Measurements from ENCODE around the gene PRR35. TPM values are rescaled to one million over a fixed set of nuclear protein-coding genes. Genes with fewer than 3 reads are reported as not detected.

PRR35 gene
- total RNA-seq, 4 donors from 2014 or later = not detected

DNA sequence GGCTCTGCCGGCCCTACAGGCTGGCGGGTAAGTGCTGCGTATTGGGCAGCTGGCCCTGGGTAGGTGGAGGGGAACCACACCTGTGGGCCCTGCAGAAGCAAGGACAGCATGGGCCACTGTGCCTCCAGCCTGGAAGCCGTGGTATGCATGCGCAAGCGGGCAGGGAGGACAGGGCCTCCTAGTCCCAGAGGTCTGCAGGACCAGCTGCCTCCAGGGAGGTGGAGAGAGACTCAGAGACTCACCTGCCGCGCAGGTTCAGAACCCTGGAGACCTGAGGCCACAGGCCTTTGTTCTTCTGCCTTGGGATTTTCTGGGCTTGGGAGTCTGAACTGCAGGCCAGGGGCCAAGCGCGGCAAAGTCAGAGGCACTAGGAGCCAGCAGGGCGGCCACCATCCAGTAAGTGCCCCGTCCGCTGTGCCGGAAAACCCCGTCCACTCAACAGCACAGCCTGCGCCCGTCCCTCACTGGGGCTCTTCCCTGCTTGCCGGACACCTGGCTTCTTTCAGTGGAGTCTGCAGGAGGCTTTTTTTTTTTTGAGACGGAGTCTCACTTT lies 20.8 kb downstream of the PRR35 start:
- 97 to 98% methylated on average over 9 to 19 of the region's 19 CpGs for WGBS, 2 donors
- intact Hi-C loops (cut with DNase I) = no loop called here
- Histone ChIP-seq H3K27me3 (no peaks in the 10 kb centered on the region), H3K27ac (no peak overlapping the region), H3K36me3 (peaks cover 0 to 2% of the 10 kb centered on the region in 2 donors), H3K4me3 (replicated peaks in 1 of 3) (no peak overlapping the region), H3K4me1 (peaks cover 0 to 5% of the 10 kb centered on the region in 2 donors), H3K9me3 (no peaks in the 10 kb centered on the region)
- no peak for DNase-seq
- no peak for TF ChIP-seq POLR2A (IDR thresholded peaks at IDR 0.05)
- TF ChIP-seq, protein P1, sequence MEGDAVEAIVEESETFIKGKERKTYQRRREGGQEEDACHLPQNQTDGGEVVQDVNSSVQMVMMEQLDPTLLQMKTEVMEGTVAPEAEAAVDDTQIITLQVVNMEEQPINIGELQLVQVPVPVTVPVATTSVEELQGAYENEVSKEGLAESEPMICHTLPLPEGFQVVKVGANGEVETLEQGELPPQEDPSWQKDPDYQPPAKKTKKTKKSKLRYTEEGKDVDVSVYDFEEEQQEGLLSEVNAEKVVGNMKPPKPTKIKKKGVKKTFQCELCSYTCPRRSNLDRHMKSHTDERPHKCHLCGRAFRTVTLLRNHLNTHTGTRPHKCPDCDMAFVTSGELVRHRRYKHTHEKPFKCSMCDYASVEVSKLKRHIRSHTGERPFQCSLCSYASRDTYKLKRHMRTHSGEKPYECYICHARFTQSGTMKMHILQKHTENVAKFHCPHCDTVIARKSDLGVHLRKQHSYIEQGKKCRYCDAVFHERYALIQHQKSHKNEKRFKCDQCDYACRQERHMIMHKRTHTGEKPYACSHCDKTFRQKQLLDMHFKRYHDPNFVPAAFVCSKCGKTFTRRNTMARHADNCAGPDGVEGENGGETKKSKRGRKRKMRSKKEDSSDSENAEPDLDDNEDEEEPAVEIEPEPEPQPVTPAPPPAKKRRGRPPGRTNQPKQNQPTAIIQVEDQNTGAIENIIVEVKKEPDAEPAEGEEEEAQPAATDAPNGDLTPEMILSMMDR (IDR thresholded peaks at IDR 0.05) = no peak

DNA sequence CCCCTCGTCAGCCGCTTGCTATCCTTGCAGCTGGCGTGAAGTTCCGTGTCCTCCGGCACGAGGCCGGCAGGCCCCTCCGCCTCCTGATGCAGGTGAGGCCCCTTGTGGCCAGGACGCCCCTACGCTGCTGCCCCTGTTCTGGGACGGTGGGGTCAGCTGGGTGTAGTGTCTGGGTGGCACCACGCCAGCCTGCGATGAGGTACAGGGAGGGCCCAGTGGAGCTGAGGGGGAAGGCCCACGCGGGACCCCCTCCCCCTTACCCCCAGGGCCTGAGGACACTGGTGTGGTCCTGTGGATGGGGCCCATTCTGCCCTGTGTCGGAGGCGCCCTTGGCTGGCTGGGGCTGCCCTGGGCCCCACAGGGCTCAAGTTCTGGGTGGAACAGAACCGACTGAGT lies 22.0 kb downstream of the PRR35 start:
- peaks cover 0 to 10% of the 10 kb centered on the region in 2 donors for H3K4me1 ChIP-seq
- H3K36me3 ChIP-seq = no peaks in the 10 kb centered on the region
- no peak overlapping the region for H3K27ac ChIP-seq
- no peaks in the 10 kb centered on the region for H3K27me3 ChIP-seq
- DNase-seq = no peak
- no peaks in the 10 kb centered on the region for H3K9me3 ChIP-seq
- intact Hi-C loops (cut with DNase I) = no loop called here
- no peak overlapping the region for H3K4me3 ChIP-seq (replicated peaks in 1 of 3)
- TF ChIP-seq, protein P1 (IDR thresholded peaks at IDR 0.05) = no peak
- no peak for TF ChIP-seq POLR2A (IDR thresholded peaks at IDR 0.05)
- 93% methylated on average over 11 of the region's 18 CpGs; no CpG with 5 or more reads in 1 of the 2 donors for WGBS, 2 donors

DNA sequence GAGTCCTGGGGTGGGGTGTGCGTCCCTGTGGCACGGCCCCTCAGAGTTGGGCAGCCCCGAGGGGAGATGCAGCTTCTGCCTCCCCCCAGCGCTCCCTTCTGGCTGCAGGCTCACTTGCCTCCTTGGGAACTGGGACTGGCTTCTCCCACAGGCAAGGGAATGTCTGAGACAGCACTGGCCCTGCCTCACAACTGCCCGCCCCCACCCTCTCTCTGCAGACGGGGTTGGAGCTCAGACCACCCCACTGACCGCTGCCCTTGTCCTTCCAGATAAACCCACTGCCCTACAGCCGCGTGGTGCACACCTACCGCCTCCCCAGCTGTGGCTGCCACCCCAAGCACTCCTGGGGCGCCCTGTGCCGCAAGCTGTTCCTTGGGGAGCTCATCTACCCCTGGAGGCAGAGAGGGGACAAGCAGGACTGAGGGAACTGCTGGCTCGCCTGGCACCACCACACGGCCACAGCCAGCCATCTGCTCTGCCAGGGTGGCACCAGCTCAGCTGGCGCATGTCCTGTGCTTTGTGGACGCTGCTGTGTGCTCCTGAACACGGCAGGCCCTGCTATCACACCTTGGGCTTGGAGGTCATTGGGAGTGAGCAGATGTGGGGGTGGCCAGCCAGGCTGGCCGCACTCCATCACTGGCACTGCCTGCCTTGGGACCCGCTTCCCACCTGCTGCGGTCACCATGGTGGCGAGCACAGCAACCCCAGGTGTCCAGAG lies 22.6 kb downstream of the PRR35 start:
- TF ChIP-seq, protein P1 (IDR thresholded peaks at IDR 0.05) = no peak
- TF ChIP-seq POLR2A (IDR thresholded peaks at IDR 0.05) = no peak
- no peak for DNase-seq
- H3K27ac ChIP-seq = no peak overlapping the region
- no peaks in the 10 kb centered on the region for H3K9me3 ChIP-seq
- H3K4me1 ChIP-seq = peaks cover 0 to 13% of the 10 kb centered on the region in 2 donors
- no peaks in the 10 kb centered on the region for H3K27me3 ChIP-seq
- H3K36me3 ChIP-seq = no peaks in the 10 kb centered on the region
- WGBS, 2 donors = 88 to 97% methylated on average over 9 to 11 of the region's 21 CpGs
- intact Hi-C loops (cut with DNase I) = no loop called here
- H3K4me3 ChIP-seq (replicated peaks in 1 of 3) = no peak overlapping the region

DNA sequence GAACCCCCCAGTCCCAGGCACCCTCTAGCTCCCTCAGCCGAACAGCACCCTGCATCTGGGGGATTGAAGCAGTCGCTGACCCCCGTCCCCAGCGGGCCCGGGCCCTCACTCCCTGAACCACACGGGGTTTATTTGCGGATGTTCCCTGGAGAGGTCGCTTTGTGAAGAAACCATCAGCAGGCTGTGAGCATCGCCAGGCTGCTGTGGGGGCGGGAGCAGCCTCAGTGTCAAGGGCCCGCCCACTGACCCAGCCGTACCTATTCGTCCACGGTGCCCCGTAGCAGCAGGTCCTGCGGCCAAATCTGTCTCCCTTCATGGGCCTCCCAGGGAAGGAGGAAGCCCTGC lies 23.2 kb downstream of the PRR35 start:
- TF ChIP-seq, protein P1 (IDR thresholded peaks at IDR 0.05) = no peak
- no peak for TF ChIP-seq POLR2A (IDR thresholded peaks at IDR 0.05)
- no peaks in the 10 kb centered on the region for H3K27me3 ChIP-seq
- 73 to 83% methylated on average over 10 to 13 of the region's 16 CpGs for WGBS, 2 donors
- DNase-seq = no peak
- no peak overlapping the region for H3K27ac ChIP-seq
- no peaks in the 10 kb centered on the region for H3K36me3 ChIP-seq
- no peaks in the 10 kb centered on the region for H3K9me3 ChIP-seq
- intact Hi-C loops (cut with DNase I) = no loop called here
- H3K4me3 ChIP-seq (replicated peaks in 1 of 3) = no peak overlapping the region
- peaks cover 5 to 20% of the 10 kb centered on the region in 2 donors for H3K4me1 ChIP-seq

DNA sequence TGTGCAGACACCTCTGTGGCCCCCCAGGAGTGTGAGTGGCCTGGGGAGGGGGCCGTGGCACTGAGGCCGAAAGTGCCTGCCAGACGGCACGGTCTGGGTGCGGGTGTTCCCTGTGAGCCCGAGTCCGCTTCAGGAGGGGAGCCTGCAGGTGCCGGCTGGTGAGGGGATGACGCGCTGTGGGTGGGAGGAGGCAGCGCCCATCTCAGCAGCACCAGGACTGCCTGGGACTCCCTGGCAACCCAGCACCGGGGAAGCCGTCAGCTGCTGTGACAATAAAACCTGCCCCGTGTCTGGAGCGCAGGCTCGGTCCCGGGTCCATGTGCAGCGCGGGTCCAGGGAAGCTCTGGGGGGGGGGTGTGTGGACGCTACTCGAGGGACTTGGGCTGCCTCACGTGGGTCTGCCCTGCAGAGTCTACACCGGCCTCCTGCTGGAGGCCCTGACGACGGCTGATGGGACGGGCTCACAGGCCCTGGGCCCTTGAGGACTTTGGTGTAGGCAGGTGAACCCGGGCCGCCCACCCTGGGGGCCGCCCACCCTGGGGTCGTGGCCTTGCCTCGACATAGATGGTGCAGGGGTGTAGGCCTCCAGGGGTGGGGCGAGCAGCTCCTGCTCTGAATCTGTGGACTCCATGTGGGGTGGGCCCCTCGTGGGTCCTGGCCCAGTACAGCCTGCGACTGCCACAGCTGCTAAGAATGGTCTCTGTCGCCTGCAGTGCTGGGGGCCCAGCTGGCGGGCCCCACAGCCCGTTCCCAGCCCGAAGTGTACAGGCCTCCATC lies 23.8 kb downstream of the PRR35 start:
- WGBS, 2 donors = 67 to 73% methylated on average over 9 to 11 of the region's 38 CpGs
- Histone ChIP-seq H3K27ac (no peak overlapping the region), H3K4me3 (replicated peaks in 1 of 3) (no peak overlapping the region), H3K36me3 (no peaks in the 10 kb centered on the region), H3K27me3 (no peaks in the 10 kb centered on the region), H3K9me3 (no peaks in the 10 kb centered on the region), H3K4me1 (peaks cover 6 to 20% of the 10 kb centered on the region in 2 donors)
- TF ChIP-seq, protein P1 (IDR thresholded peaks at IDR 0.05) = no peak
- TF ChIP-seq POLR2A (IDR thresholded peaks at IDR 0.05) = peak in 1 of 2 donors; percentile 12
- DNase-seq = no peak
- intact Hi-C loops (cut with DNase I) = no loop called here

All from thyroid gland (tissue), 4 donors.